HepG2 (cell line): Measurements from ENCODE around the gene CCDC88C.

Experiments used
- CREB3 ChIP-seq: sonication (generic); formaldehyde crosslinking; IDR thresholded peaks from 2 replicates; pipeline ENCODE4 v1.5.0; 2020; ENCODE audit warnings: missing genetic modification reagents
- GATAD2A ChIP-seq: IDR thresholded peaks from 2 replicates; pipeline ENCODE4 v1.6.1; 2016
- HDAC2 ChIP-seq: sonication (generic); formaldehyde crosslinking; IDR thresholded peaks from 2 replicates; pipeline ENCODE4 v1.4.0; 2020; ENCODE audit warnings: missing genetic modification reagents
- HNF4G ChIP-seq, 2 experiments: sonication (generic) in 1 of 2; formaldehyde crosslinking in 1 of 2; IDR thresholded peaks; 2 replicates each; pipeline versions ENCODE4 v1.4.0 to v1.6.1; 2011 to 2020; ENCODE audit warnings: borderline replicate concordance in 2 of 2, low read depth in 2 of 2, mild to moderate bottlenecking in 2 of 2, low read length in 1 of 2, missing genetic modification reagents in 1 of 2, moderate library complexity in 1 of 2
- JUND ChIP-seq: sonication (generic); formaldehyde crosslinking; IDR thresholded peaks from 2 replicates; pipeline ENCODE4 v1.8.0; 2022; ENCODE audit warnings: mild to moderate bottlenecking, missing genetic modification reagents
- MAX ChIP-seq: IDR thresholded peaks from 2 replicates; pipeline ENCODE4 v1.6.1; 2012; ENCODE audit warnings: inconsistent platforms
- MEF2D ChIP-seq: sonication (generic); formaldehyde crosslinking; IDR thresholded peaks from 2 replicates; pipeline ENCODE4 v1.5.1; 2020; ENCODE audit warnings: mild to moderate bottlenecking, missing genetic modification reagents
- PHB2 ChIP-seq: fragments of 450-650 bp; IDR thresholded peaks from 2 replicates; pipeline ENCODE4 v1.6.1; 2018; ENCODE audit not compliant: partially characterized antibody
- RAD21 ChIP-seq: fragments of 450-650 bp; formaldehyde crosslinking; IDR thresholded peaks from 2 replicates; pipeline ENCODE4 v1.5.0; 2020; ENCODE audit warnings: mild to moderate bottlenecking
- STAT6 ChIP-seq: sonication (generic); formaldehyde crosslinking; IDR thresholded peaks from 2 replicates; pipeline ENCODE4 v1.4.0; 2020; ENCODE audit warnings: missing genetic modification reagents, mild to moderate bottlenecking, borderline replicate concordance
- TP53 ChIP-seq: sonication (generic); formaldehyde crosslinking; conservative IDR thresholded peaks from 2 replicates; pipeline ENCODE4 v1.4.0; 2020; ENCODE audit warnings: missing genetic modification reagents
- ZBED4 ChIP-seq: sonication (generic); formaldehyde crosslinking; IDR thresholded peaks from 2 replicates; pipeline ENCODE4 v1.4.0; 2020; ENCODE audit warnings: missing genetic modification reagents, borderline replicate concordance
- ZNF790 ChIP-seq: sonication (generic); formaldehyde crosslinking; IDR thresholded peaks from 2 replicates; pipeline ENCODE4 v1.8.0; 2022; ENCODE audit warnings: missing genetic modification reagents, mild to moderate bottlenecking, borderline replicate concordance

- no peak for TF ChIP-seq ZNF790 (CRISPR knock-in tag)
- no peak for TF ChIP-seq JUND
- no peak for TF ChIP-seq STAT6 (CRISPR knock-in tag)
- TF ChIP-seq CREB3: no peak
- TF ChIP-seq TP53 (CRISPR knock-in tag): no peak
- TF ChIP-seq PHB2: no peak
- no peak for TF ChIP-seq GATAD2A
- TF ChIP-seq MAX: no peak
- no peak for TF ChIP-seq RAD21 (CRISPR knock-in tag)
- no peak for TF ChIP-seq HNF4G (IDR thresholded peaks at IDR 0.05; ENCODE audit: borderline replicate concordance, low read depth, low read length)
- TF ChIP-seq HNF4G (CRISPR knock-in tag; IDR thresholded peaks at IDR 0.05; ENCODE audit: borderline replicate concordance, low read depth): no peak
- no peak for TF ChIP-seq MEF2D (CRISPR knock-in tag)
- no peak for TF ChIP-seq ZBED4 (CRISPR knock-in tag)
- no peak for TF ChIP-seq HDAC2
These were observed 113.7 kb downstream of the CCDC88C start for GRCh38 chr14:91303924-91304229.
